Measurements from ENCODE around the gene GGCX. TPM values are rescaled to one million over a fixed set of nuclear protein-coding genes. Genes with fewer than 3 reads are reported as not detected.

Gene GGCX
- 36.1 to 46.7 TPM (median 44.7 TPM) in 5 replicates for total RNA-seq (2022; extraction: Qiagen RNA extraction)

DNA sequence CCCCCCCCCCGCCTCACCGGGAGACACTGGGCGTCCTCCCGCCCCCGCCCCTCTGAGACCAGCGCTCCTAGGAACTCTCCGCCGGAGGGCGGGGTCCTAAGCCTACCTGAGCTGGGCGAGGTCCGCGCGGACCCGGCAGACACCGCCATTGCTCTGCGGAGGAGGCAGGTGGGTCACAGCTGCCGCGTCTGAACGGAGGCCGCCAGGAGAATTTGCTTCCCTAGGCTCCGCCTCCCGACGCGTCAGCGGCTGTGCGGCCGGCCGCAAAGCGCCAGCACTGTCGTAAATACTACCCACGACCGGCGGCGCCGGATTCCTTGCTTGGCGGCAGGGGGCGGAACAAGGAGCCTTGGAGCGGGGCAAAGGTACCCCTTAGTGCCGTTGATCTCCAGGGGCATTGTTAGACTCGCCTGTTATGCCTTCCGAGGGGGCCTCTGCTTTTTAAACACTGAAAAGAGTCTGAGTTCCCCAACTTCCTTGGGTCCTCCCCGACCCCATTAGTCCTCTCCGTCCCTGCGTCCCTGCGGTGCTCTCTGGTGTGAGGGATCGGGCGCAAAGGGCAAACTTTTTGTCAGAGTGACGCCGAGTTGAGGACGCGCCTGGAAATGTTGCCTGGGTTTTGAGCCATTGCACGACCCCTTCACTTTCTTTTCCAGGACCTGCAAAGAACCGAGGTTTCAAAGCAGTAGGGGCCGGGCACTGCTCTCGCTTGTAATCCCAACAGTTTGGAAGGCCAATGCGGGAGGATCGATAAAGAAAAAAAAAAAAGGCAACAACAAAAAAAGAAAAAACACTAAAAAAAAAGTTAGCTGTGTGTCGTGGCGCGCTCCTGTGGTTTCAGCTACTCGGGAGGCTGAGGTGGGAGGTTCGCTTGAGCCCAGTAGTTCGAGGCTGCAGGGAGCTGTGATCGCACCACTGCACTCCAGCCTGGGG, at the start of gene GGCX:
GGCX (minus strand) TSS at position 214 of the 933 bp plus-strand sequence; CDS start at position 149, 65 bp downstream.

GRCh38 chr2:85602476-85603234, 41.4 kb upstream of the GGCX start, which contains the start of gene TMEM150A:
Gene TMEM150A (minus strand): TSS chr2:85602698. CDS start chr2:85601948, 750 bp downstream.

GRCh38 chr2:85595301-85596025, 34.2 kb upstream of the GGCX start, which contains the start of gene RNF181:
Gene RNF181 (plus strand): TSS chr2:85595745. CDS start chr2:85595764, 19 bp downstream.

DNA sequence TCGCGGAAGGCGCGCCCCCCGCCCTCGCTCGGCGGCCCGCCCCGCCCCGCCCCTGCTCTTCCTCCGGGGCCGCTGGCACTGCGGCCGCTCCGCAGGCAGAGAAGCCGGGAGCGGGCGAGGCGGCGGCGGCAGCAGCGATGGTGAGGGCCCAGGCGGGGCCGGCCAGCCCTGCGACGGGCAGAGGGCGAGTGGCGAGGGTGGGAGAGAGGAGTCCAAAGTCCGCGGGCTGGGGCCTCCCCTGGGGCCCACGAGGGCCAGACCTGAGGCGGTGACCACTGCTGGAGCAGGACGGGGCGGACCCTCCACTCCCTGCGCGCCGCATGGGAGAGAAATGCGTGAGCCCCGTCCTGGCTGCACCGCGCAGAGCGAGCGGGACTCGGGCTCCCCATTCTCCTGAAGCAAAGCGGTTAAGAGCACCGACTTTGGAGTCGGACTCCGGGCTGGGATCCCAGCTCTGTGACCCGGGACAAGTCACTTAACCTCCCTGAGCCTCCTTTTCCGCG, 23.1 kb upstream of the GGCX start, which contains the start of gene VAMP5:
VAMP5 (plus strand) TSS at position 78 of the 503 bp plus-strand sequence; CDS start at position 138, 60 bp downstream.

GRCh38 chr2:85577386-85578242, 16.3 kb upstream of the GGCX start, which contains the start of gene VAMP8:
Gene VAMP8 (plus strand): TSS chr2:85577586. CDS start chr2:85577647, 61 bp downstream.

DNA sequence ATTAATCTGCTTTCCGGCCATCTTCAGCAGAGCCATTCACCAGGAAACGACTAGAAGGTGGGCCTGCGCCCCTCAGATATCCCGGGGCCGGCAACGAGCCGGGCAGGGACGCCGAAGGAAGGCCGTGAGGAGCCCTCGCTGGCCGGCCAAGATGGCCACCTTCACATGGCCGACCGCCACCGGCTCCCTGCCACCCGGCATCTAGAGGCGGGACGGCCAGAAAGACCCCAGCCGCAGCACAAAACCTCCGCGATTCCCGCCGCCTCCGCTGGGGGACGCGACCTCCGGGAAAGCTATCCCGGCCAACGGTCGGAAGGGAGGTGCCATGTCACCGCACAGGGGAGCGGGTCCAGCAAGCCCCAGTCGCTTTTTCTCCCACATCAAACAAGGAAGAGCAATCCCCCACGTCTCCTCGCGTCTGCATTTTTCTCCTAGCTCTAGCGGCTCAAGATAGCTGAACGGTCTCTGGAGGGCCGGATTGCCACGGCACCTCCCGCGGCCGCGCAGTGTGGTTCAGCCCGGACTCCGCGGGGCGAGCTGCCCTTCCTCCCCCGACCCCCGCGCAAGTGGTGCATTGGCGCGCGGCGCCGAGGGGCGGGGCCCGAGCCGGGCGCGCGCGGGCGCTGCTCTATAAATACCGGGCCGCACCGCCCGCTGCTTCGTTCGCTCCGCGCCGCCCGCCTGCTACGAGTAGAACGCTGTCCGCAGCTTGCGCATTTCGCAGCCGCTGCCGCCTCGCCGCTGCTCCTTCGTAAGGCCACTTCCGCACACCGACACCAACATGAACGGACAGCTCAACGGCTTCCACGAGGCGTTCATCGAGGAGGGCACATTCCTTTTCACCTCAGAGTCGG, 22.6 kb downstream of the GGCX start, which contains the start of gene MAT2A:
MAT2A (plus strand) TSS at position 662 of the 854 bp plus-strand sequence; CDS start at position 782, 120 bp downstream.

Other genes starting within 250 kb of the GGCX start
- gene TGOLN2, start 233.5 kb downstream of the GGCX start, total RNA-seq (2022; extraction: Qiagen RNA extraction) = 85.6 to 109 TPM (median 101 TPM) in 5 replicates
- gene RETSAT, start 207.0 kb downstream of the GGCX start, total RNA-seq (2022; extraction: Qiagen RNA extraction) = 49.0 to 54.9 TPM (median 52.0 TPM) in 5 replicates
- gene ELMOD3, start 206.7 kb downstream of the GGCX start, total RNA-seq (2022; extraction: Qiagen RNA extraction) = 10.8 to 14.5 TPM (median 12.7 TPM) in 5 replicates
- gene CAPG, start 151.1 kb downstream of the GGCX start, total RNA-seq (2022; extraction: Qiagen RNA extraction) = 81.9 to 122 TPM (median 101 TPM) in 5 replicates
- gene SH2D6, start 142.8 kb downstream of the GGCX start, total RNA-seq (2022; extraction: Qiagen RNA extraction) = 0.50 to 1.1 TPM (median 0.87 TPM) in 5 replicates
- gene MAT2A, start 22.3 kb downstream of the GGCX start, total RNA-seq (2022; extraction: Qiagen RNA extraction) = 461 to 486 TPM (median 479 TPM) in 5 replicates
- gene VAMP8, start 16.1 kb upstream of the GGCX start, total RNA-seq (2022; extraction: Qiagen RNA extraction) = 15.2 to 18.7 TPM (median 16.4 TPM) in 5 replicates
- gene VAMP5, start 22.9 kb upstream of the GGCX start, total RNA-seq (2022; extraction: Qiagen RNA extraction) = 0.24 to 0.55 TPM in 2 of 5 replicates, not detected in the others
- gene RNF181, start 34.3 kb upstream of the GGCX start, total RNA-seq (2022; extraction: Qiagen RNA extraction) = 186 to 198 TPM (median 192 TPM) in 5 replicates
- gene TMEM150A, start 41.2 kb upstream of the GGCX start, total RNA-seq (2022; extraction: Qiagen RNA extraction) = 10.8 to 14.2 TPM (median 13.8 TPM) in 5 replicates
- gene C2orf68, start 50.6 kb upstream of the GGCX start, total RNA-seq (2022; extraction: Qiagen RNA extraction) = 20.2 to 29.3 TPM (median 28.1 TPM) in 5 replicates
- 66.6 to 75.7 TPM (median 70.2 TPM) in 5 replicates for gene USP39, start 54.7 kb upstream of the GGCX start, total RNA-seq (2022; extraction: Qiagen RNA extraction)
- 0.10 to 0.24 TPM (median 0.13 TPM) in 5 replicates for gene SFTPB, start 106.7 kb upstream of the GGCX start, total RNA-seq (2022; extraction: Qiagen RNA extraction)
- gene GNLY, start 132.9 kb upstream of the GGCX start, total RNA-seq (2022; extraction: Qiagen RNA extraction) = 0.08 TPM in 1 of 5 replicates, not detected in the others
- gene ATOH8, start 192.5 kb upstream of the GGCX start, total RNA-seq (2022; extraction: Qiagen RNA extraction) = 5.3 to 10.6 TPM (median 8.1 TPM) in 5 replicates